Subcutaneous abdominal adipose tissue (tissue), 5 donors: ENCODE results near the gene MUTYH.

ENCODE experiments used
- H3K27ac ChIP-seq: one replicate; pipeline ENCODE4 v1.7.0; 2013; ENCODE audit warnings: low read depth, mild to moderate bottlenecking, inconsistent platforms, low read length, moderate library complexity
- H3K27me3 ChIP-seq, 5 donors: one replicate each; pipeline ENCODE4 v1.7.0; 2013; ENCODE audit warnings: low read length in 5 of 5, inconsistent platforms in 1 of 5; ENCODE audit not compliant: control insufficient read depth in 5 of 5, insufficient read depth in 4 of 5
- H3K36me3 ChIP-seq, 5 donors: one replicate each; pipeline ENCODE4 v1.7.0; 2013; ENCODE audit warnings: low read length in 5 of 5; ENCODE audit not compliant: control insufficient read depth in 5 of 5, insufficient read depth in 5 of 5
- H3K4me1 ChIP-seq, 5 donors: one replicate each; pipeline ENCODE4 v1.7.0; 2013; ENCODE audit warnings: low read length in 5 of 5, mild to moderate bottlenecking in 3 of 5, moderate library complexity in 1 of 5; ENCODE audit not compliant: control insufficient read depth in 5 of 5, insufficient read depth in 5 of 5
- H3K4me3 ChIP-seq, 5 donors: one replicate each; pipeline ENCODE4 v1.7.0; 2013; ENCODE audit warnings: low read length in 5 of 5, low read depth in 1 of 5
- H3K9ac ChIP-seq, 5 donors: one replicate each; pipeline ENCODE4 v1.7.0; 2013; ENCODE audit warnings: low read length in 5 of 5, mild to moderate bottlenecking in 4 of 5, moderate library complexity in 3 of 5
- H3K9me3 ChIP-seq, 5 donors: one replicate each; pipeline ENCODE4 v1.7.0; 2013; ENCODE audit warnings: low read length in 5 of 5; ENCODE audit not compliant: control insufficient read depth in 5 of 5
- donor health status: healthy.
- donor health status: healthy.
- donor health status: healthy.
- donor health status: healthy.
- donor health status: healthy.

The MUTYH gene

GRCh38 chr1:45353685-45354084 lies 13.4 kb upstream of the MUTYH start:
- Histone ChIP-seq H3K27me3 (no peaks in the 10 kb centered on the region), H3K4me1 (peaks cover 0 to 8% (median 5%) of the 10 kb centered on the region in 5 donors), H3K36me3 (peaks cover 0 to 4% (median 0%) of the 10 kb centered on the region in 5 donors)

GRCh38 chr1:45351508-45351907 lies 11.3 kb upstream of the MUTYH start:
- Histone ChIP-seq H3K36me3 (peaks cover 0 to 4% (median 2%) of the 10 kb centered on the region in 5 donors), H3K9me3 (no peaks in the 10 kb centered on the region), H3K4me1 (peaks cover 0 to 14% (median 10%) of the 10 kb centered on the region in 5 donors), H3K9ac (no peak overlapping the region), H3K27me3 (no peaks in the 10 kb centered on the region), H3K27ac (no peak overlapping the region), H3K4me3 (no peak overlapping the region)

More at GRCh38 chr1:45353685-45354084, 13.4 kb upstream of the MUTYH start:
- Histone ChIP-seq H3K4me3 (no peak overlapping the region), H3K9me3 (no peaks in the 10 kb centered on the region), H3K27ac (no peak overlapping the region), H3K9ac (no peak overlapping the region)

- H3K9me3 ChIP-seq, result no peaks in the 10 kb centered on the region
- peaks cover 0 to 14% (median 10%) of the 10 kb centered on the region in 5 donors for H3K4me1 ChIP-seq
- H3K9ac ChIP-seq, result peak overlapping the region in 1 of 5 donors; percentile 37
- no peaks in the 10 kb centered on the region for H3K27me3 ChIP-seq
- peaks cover 4 to 26% (median 13%) of the 10 kb centered on the region in 5 donors for H3K36me3 ChIP-seq
- H3K27ac ChIP-seq, result no peak overlapping the region
- H3K4me3 ChIP-seq, result no peak overlapping the region
Observed at GRCh38 chr1:45348966-45349677, 8.9 kb upstream of the MUTYH start.

GRCh38 chr1:45348609-45348965 lies 8.3 kb upstream of the MUTYH start:
- no peak overlapping the region for H3K9ac ChIP-seq
- no peak overlapping the region for H3K27ac ChIP-seq
- H3K36me3 ChIP-seq, result peaks cover 8 to 32% (median 18%) of the 10 kb centered on the region in 5 donors

GRCh38 chr1:45348020-45348419 lies 7.8 kb upstream of the MUTYH start:
- Histone ChIP-seq H3K4me1 (peaks cover 0 to 14% (median 10%) of the 10 kb centered on the region in 5 donors), H3K36me3 (peaks cover 9 to 37% (median 24%) of the 10 kb centered on the region in 5 donors), H3K4me3 (no peak overlapping the region), H3K27me3 (no peaks in the 10 kb centered on the region), H3K9ac (peak overlapping the region in 1 of 5 donors; percentile 15), H3K27ac (no peak overlapping the region), H3K9me3 (no peaks in the 10 kb centered on the region)

More at GRCh38 chr1:45348609-45348965, 8.3 kb upstream of the MUTYH start:
- H3K4me3 ChIP-seq, result no peak overlapping the region
- no peaks in the 10 kb centered on the region for H3K27me3 ChIP-seq
- H3K4me1 ChIP-seq, result peaks cover 0 to 14% (median 10%) of the 10 kb centered on the region in 5 donors
- no peaks in the 10 kb centered on the region for H3K9me3 ChIP-seq

- Histone ChIP-seq H3K4me3 (no peak overlapping the region), H3K9ac (no peak overlapping the region), H3K27ac (no peak overlapping the region), H3K4me1 (peaks cover 0 to 20% (median 15%) of the 10 kb centered on the region in 5 donors), H3K36me3 (peaks cover 5 to 51% (median 38%) of the 10 kb centered on the region in 5 donors), H3K27me3 (no peaks in the 10 kb centered on the region), H3K9me3 (no peaks in the 10 kb centered on the region)
Observed at GRCh38 chr1:45346473-45346872, 6.2 kb upstream of the MUTYH start.

GRCh38 chr1:45345014-45345413 lies 4.8 kb upstream of the MUTYH start:
- H3K4me1 ChIP-seq, result peaks cover 9 to 32% (median 27%) of the 10 kb centered on the region in 5 donors
- peaks cover 5 to 51% (median 38%) of the 10 kb centered on the region in 5 donors for H3K36me3 ChIP-seq
- no peak overlapping the region for H3K27ac ChIP-seq
- H3K27me3 ChIP-seq, result no peaks in the 10 kb centered on the region
- H3K9ac ChIP-seq, result no peak overlapping the region
- no peaks in the 10 kb centered on the region for H3K9me3 ChIP-seq
- no peak overlapping the region for H3K4me3 ChIP-seq

GRCh38 chr1:45344499-45344898 lies 4.3 kb upstream of the MUTYH start:
- peaks cover 5 to 51% (median 38%) of the 10 kb centered on the region in 5 donors for H3K36me3 ChIP-seq
- H3K4me3 ChIP-seq, result no peak overlapping the region
- no peak overlapping the region for H3K27ac ChIP-seq
- no peak overlapping the region for H3K9ac ChIP-seq
- H3K4me1 ChIP-seq, result peaks cover 9 to 32% (median 27%) of the 10 kb centered on the region in 5 donors
- H3K27me3 ChIP-seq, result no peaks in the 10 kb centered on the region
- no peaks in the 10 kb centered on the region for H3K9me3 ChIP-seq

- Histone ChIP-seq H3K9me3 (no peaks in the 10 kb centered on the region), H3K27ac (peak overlapping the region; percentile 88), H3K4me1 (peaks cover 9 to 29% (median 24%) of the 10 kb centered on the region in 5 donors), H3K4me3 (peak overlapping the region; percentile 89 to 98 (median 97)), H3K27me3 (no peaks in the 10 kb centered on the region), H3K36me3 (peaks cover 5 to 43% (median 38%) of the 10 kb centered on the region in 5 donors), H3K9ac (peak overlapping the region; percentile 83 to 98 (median 94))
Observed at GRCh38 chr1:45340816-45341466, 701 bp upstream of the MUTYH start.
